VCaP (cell line): ENCODE data around the gene DGAT2.

ENCODE experiments used
- H3K27ac ChIP-seq: fragments of 450-650 bp; 2 replicates; pipeline ENCODE4 v1.5.1; 2017
- TF ChIP-seq, protein P1 (sequence below): fragments of 450-650 bp; conservative IDR thresholded peaks from 2 replicates; pipeline ENCODE4 v1.5.1; 2017; ENCODE audit warnings: mild to moderate bottlenecking, moderate library complexity

The DGAT2 gene

DNA sequence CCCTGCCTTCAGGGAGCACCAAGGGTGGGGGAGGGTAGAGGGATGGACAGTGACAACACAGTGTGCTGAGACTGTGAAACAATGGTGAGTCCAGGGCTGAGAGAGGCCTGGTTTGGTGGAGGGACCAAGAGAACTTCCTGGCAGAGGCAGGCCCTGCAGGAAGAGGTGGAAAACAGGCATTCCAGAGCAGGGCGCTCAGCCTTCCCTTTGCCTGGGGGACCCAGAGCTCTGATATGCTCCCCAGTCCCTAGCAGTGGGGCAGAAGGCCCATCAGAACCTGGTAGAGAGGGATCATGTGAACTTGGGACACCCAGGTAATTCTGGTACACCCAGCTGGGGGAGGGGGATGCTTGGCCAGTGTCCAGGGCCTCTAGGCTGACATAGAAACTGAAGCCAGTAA lies 29.2 kb downstream of the DGAT2 start:
- no peak overlapping the region for H3K27ac ChIP-seq
- TF ChIP-seq, protein P1, sequence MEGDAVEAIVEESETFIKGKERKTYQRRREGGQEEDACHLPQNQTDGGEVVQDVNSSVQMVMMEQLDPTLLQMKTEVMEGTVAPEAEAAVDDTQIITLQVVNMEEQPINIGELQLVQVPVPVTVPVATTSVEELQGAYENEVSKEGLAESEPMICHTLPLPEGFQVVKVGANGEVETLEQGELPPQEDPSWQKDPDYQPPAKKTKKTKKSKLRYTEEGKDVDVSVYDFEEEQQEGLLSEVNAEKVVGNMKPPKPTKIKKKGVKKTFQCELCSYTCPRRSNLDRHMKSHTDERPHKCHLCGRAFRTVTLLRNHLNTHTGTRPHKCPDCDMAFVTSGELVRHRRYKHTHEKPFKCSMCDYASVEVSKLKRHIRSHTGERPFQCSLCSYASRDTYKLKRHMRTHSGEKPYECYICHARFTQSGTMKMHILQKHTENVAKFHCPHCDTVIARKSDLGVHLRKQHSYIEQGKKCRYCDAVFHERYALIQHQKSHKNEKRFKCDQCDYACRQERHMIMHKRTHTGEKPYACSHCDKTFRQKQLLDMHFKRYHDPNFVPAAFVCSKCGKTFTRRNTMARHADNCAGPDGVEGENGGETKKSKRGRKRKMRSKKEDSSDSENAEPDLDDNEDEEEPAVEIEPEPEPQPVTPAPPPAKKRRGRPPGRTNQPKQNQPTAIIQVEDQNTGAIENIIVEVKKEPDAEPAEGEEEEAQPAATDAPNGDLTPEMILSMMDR: no peak

- TF ChIP-seq, protein P1: no peak
- no peak overlapping the region for H3K27ac ChIP-seq
These were observed 31.6 kb downstream of the DGAT2 start for GRCh38 chr11:75800136-75800675.

GRCh38 chr11:75800728-75801361 lies 32.3 kb downstream of the DGAT2 start:
- TF ChIP-seq, protein P1: no peak
- H3K27ac ChIP-seq: no peak overlapping the region

DNA sequence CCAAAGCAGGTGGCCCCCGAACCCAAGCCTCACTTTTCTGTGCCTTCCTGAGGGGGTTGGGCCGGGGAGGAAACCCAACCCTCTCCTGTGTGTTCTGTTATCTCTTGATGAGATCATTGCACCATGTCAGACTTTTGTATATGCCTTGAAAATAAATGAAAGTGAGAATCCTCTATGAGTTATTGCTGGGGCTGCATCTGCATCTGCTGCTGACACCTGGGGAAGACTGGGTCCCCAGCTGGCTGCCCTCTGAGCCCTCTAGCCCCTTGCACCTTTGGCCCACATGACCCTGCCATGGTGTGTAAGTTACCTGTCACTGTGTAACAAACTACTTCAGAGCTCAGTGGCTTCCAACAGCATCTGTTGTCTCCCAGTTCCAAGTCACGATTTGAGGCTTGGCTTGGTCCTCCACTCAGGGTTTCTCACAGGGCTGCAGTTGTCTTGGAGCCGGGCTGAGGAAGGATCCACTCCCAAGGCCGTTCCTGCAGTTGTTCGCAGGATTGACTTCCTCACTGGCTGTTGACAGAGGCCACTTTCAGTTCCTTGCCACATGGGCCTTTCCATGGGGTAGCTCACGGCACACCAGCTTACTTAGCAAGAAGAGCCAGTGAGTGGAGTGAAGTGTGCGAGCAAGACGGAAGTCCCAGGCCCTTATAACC lies 32.9 kb downstream of the DGAT2 start:
- TF ChIP-seq, protein P1: no peak
- H3K27ac ChIP-seq: no peak overlapping the region

DNA sequence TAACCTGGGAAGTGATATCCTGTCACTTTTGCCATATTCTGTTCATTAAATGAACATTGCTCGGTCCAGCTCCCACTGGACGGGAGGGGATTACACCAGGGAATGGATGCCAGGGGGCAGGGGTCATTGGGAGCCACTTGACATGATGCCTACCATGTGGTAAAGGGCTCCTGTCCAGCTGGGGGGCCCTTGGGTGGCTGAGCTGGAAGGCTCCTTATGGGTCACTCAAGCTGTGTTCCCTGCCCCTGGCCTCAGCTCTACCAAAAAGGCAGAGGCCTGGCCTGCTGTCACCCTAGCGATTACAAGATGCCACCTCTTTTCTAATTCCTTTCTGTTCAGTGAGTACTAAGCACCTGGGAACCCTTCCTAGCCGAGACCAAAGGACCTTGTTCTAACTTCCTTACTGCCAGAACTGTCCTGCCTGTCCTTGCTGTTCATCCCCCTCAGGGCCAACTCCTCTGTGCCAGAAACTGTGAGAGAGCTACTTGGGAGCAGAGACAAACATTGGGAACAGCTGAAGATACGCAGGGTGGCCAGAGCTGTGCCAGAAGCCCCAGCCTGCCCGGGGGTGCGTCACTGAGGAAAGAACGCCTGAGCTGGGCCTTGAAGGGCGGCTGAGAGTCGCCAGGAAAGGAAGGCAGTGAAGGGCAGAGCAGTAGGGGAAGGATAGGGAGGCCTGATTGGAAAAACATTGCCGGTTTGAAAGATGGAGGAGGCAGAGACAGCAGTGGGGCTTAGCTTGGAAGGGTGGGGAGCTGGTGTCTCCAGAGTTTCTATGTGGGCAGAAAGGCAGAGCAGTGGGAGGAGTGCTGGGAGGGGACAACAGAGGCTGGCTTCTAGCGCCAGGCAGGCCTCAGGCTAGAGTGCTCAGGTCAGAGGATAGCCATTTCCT lies 33.7 kb downstream of the DGAT2 start:
- TF ChIP-seq, protein P1: no peak
- no peak overlapping the region; the same call in 1 of the 2 replicates for H3K27ac ChIP-seq

DNA sequence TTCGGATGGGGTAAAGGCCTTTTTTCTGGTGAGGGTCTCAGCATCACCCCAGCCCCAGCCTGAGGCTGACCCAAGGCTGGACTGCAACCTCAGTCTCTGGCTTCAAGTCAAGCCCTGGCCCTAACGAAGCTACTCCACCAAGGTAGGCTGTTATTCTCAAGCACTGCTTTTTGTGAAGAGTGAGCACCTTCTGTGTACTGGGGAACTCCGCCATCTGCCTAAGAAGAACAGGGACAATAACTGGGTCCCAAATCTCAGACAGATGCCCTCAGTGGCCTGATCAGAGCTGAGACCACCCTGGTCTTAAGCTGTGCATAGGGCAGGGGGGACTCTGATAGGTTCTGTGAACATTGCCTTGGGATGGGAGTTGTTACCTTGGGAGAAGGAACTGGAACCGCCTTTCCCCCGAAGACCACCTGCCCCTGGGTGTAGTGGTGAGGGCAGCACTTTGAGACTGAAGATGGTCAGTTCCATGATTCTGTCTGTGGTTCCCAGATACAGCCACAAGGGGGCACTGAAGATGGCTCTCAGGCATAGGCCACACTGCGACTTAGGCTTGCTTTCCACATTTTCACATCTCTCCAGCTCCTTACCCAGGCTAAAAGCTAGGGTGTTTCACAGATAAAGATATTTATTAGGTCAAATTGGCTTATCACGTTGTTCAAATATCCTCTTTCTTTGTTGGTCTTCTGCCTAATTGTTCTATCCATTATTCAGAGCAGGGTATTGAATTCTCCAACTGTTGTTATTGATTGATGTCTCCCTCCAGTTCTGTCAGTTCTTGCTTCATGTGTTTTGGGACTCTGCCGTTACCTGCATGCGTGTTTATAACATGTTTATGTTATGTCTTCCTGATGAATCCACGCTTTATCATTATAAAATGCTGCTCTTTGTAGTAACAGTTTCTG lies 34.6 kb downstream of the DGAT2 start:
- no peak overlapping the region; the same call in 1 of the 2 replicates for H3K27ac ChIP-seq
- TF ChIP-seq, protein P1: peak; percentile 94
